Measurements from ENCODE around the gene MAP3K1. TPM values are rescaled to one million over a fixed set of nuclear protein-coding genes. Genes with fewer than 3 reads are reported as not detected.
A peak's percentile ranks its signal among the peaks of the same experiment; 100 is the strongest.
"Not testable (repeated sequence)": the region's sequence is repeated elsewhere in the genome, so short reads cannot be mapped to it uniquely, and the experiment has no call there.

The MAP3K1 gene
- 10 to 100 TPM in 2 of 8 experiments, 1 to 10 TPM in 6; 5.8 to 12.9 (median 8.5) TPM for total RNA-seq

DNA sequence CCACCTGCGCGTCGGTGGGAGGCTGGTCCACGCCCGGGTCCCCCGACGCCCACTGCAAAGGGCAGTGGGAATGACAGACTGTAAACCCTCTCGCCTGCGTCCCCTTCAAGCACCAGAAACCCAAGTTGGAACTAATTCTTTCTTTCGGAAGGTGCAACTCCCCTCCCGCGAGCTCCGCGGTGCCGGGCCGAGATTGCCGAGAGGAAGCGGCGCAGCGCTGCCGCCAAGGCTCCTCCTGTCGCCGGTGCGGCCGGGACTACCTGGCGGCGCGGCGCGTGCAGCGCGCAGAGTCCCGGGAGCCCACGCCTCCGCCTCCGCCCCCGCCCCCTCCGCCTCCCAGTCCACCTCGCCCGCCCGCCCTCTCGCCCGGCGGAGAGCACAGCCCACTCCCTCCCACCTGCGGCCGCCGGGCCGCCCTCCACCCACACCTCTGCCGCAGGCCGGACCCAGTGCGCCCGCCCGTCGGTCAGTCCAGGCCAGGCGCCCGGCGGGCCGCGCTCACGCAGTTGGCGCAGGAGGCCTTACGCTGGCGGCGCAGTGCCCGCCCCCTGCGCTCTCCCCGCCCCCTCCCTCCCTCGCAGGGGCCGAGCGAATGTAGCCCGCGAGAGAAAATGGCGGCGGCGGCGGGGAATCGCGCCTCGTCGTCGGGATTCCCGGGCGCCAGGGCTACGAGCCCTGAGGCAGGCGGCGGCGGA is at the start of gene MAP3K1:
Gene MAP3K1, plus strand, starts transcription at position 587 of the 695 bp plus-strand sequence. Its CDS starts 25 bp downstream, at position 612.
- Histone ChIP-seq H3K4me1 (replicated peaks in 1 of 2) (peaks cover 3 to 5% of the 10 kb centered on the region in 2 donors), H3K4me3 (peak within 1 kb of the TSS; percentile 91 to 98 (median 98)), H3K27ac (peak within 1 kb of the TSS; percentile 82 to 92)
- 0% methylated on average over 2 to 8 of the region's 87 CpGs; no CpG with 5 or more reads in 8 of the 10 experiments for WGBS, 10 experiments
- peak; percentile 70 to 91 (median 86) for ATAC-seq (replicated peaks in 6 of 8)
- in situ Hi-C loops (cut with MboI; ENCODE audit: low pct_unique_long_range_greater_than_20kb in 2 of 9, low sequenced_read_pairs in 9 of 9, unreplicated experiment in 9 of 9) = no loop called here

DNA sequence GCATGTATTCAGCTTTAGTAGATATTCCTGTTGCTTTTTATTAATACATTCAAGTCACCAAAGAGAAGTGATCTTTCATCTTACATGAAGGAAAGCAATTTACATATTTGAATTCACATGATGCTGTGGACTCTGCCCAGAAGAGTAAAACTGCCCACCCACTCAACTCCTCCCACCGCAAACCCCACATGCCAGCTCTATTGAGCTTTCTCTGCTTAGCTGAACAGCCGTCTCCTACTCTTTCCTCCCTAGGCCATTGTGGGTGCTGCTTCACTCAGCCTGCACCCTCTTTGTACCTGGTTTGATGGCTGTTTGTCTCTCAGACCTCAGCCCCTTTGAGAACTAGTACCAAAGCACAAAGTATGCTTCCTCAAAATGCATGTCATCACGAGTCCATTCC is 48.4 kb upstream of the MAP3K1 start:
- Histone ChIP-seq H3K4me3 (no peak overlapping the region), H3K4me1 (replicated peaks in 1 of 2) (no peaks in the 10 kb centered on the region), H3K27ac (no peak overlapping the region)
- 39 to 100% (median 86%) methylated on average over 1 to 2 of the region's 3 CpGs; no CpG with 5 or more reads in 3 of the 10 experiments for WGBS, 10 experiments
- ATAC-seq (replicated peaks in 6 of 8) = no peak
- in situ Hi-C loops (cut with MboI; ENCODE audit: low pct_unique_long_range_greater_than_20kb in 2 of 9, low sequenced_read_pairs in 9 of 9, unreplicated experiment in 9 of 9) = no loop called here

DNA sequence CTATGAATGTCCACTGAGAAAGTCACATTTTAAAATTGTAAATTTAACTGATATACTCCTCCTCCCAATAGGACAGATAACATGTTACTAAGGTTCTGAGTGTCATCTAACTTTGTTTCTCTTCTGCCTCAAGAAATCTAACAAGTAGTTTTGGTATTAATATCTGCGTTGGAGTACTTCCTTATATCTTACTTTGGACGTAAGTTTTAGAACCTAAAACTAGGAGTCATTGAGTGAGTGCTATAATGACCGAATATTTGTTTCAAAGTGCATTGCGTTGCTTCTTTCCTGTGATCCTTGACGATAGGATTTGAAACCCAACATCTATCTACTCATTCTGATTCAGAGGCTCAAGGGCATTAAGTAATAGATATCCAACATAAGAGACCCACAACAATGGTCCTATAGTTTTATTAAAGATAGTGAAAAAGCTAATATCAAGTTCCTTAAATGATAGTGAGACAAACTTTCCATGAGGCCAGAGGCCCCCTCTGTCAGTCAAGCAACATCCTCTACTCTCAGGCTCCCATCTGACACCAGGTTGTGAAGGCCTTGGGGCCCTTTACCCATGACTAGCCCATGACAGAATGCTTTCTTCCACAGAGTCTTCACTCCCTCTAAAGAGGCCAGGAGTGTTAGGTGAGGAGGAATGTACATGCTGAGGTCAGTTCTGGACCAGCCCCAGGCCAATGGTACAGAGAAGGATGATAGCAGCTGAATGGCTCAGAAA is 45.3 kb upstream of the MAP3K1 start:
- in situ Hi-C loops (cut with MboI; ENCODE audit: low pct_unique_long_range_greater_than_20kb in 2 of 9, low sequenced_read_pairs in 9 of 9, unreplicated experiment in 9 of 9) = no loop called here
- Histone ChIP-seq H3K4me3 (no peak overlapping the region), H3K4me1 (replicated peaks in 1 of 2) (no peaks in the 10 kb centered on the region), H3K27ac (no peak overlapping the region)
- ATAC-seq (replicated peaks in 6 of 8) = no peak
- WGBS, 10 experiments = 55 to 100% (median 88%) methylated on average over 1 to 5 of the region's 5 CpGs; no CpG with 5 or more reads in 1 of the 10 experiments

DNA sequence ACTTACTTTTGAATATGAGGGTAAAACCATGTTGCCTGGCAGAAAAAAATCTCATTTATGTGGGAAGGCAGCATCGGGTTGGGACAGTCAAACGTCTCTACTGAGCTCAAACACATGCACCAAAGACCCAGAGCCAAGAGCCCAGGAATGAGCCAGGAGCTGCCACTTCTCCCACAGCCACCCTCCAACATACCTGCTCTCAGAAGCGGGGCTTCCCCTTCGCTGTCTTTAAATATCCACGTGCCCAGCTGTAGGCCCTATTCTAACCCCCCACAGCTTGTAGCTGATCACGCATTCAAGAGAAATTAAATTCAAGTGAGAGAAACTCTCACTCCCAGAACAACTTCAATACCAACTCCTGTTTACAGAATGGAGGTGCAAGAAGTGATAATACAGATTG is 42.6 kb upstream of the MAP3K1 start:
- no peaks in the 10 kb centered on the region for H3K4me1 ChIP-seq (replicated peaks in 1 of 2)
- no peak overlapping the region for H3K4me3 ChIP-seq

DNA sequence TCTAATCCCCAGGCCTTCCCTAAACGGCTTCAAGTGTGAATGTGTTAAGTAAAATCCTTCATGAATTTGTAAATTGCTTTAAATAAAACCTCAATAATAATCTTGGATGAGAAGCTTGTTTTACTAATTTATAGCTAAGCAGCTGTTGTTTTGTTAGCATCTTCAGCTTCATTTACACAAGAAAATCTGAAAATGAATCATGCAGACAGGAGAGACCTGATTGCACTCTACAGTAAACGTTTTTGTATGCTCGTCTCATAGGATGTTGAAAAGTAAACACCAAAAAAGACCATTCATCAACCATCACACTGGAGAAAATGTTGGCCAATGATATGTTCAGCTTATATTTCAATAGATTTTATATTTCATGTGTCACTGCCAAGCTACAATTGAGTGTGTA is 40.4 kb upstream of the MAP3K1 start:
- 6 to 75% (median 46%) methylated on average over 1 to 3 of the region's 3 CpGs for WGBS, 10 experiments
- ATAC-seq (replicated peaks in 6 of 8) = peak in 1 of 8 experiments; percentile 60
- H3K4me3 ChIP-seq = no peak overlapping the region
- H3K27ac ChIP-seq = no peak overlapping the region
- no peaks in the 10 kb centered on the region for H3K4me1 ChIP-seq (replicated peaks in 1 of 2)
- in situ Hi-C loops (cut with MboI; ENCODE audit: low pct_unique_long_range_greater_than_20kb in 2 of 9, low sequenced_read_pairs in 9 of 9, unreplicated experiment in 9 of 9) = no loop called here

More for the DNA sequence above, 42.6 kb upstream of the MAP3K1 start:
- WGBS, 10 experiments = 10 to 95% (median 93%) methylated on average over 2 to 6 of the region's 6 CpGs; no CpG with 5 or more reads in 3 of the 10 experiments
- H3K27ac ChIP-seq = no peak overlapping the region
- in situ Hi-C loops (cut with MboI; ENCODE audit: low pct_unique_long_range_greater_than_20kb in 2 of 9, low sequenced_read_pairs in 9 of 9, unreplicated experiment in 9 of 9) = no loop called here
- no peak for ATAC-seq (replicated peaks in 6 of 8)

DNA sequence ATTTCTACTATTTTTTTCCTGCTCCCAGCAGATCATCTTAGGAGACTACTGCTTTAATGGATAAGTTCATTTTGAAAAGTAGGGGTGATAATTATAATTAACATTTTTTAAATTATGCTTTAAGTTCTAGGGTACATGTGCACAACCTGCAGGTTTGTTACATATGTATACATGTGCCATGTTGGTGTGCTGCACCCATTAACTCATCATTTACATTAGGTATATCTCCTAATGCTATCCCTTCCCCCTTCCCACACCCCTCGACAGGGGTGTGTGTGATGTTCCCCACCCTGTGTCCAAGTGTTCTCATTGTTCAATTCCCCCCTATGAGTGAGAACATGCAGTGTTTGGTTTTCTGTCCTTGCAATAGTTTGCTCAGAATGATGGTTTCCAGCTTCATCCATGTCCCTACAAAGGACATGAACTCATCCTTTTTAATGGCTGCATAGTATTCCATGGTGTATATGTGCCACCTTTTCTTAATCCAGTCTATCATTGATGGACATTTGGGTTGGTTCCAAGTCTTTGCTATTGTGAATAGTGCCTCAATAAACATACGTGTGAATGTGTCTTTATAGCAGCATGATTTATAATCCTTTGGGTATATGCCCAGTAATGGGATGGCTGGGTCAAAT is 39.0 kb upstream of the MAP3K1 start:
- H3K4me3 ChIP-seq; ATAC-seq (replicated peaks in 6 of 8); H3K27ac ChIP-seq; in situ Hi-C loops (cut with MboI; ENCODE audit: low pct_unique_long_range_greater_than_20kb in 2 of 9, low sequenced_read_pairs in 9 of 9, unreplicated experiment in 9 of 9); H3K4me1 ChIP-seq (replicated peaks in 1 of 2): not testable (repeated sequence)
- 17 to 100% (median 100%) methylated on average over 1 to 2 of the region's 2 CpGs; no CpG with 5 or more reads in 6 of the 10 experiments for WGBS, 10 experiments

DNA sequence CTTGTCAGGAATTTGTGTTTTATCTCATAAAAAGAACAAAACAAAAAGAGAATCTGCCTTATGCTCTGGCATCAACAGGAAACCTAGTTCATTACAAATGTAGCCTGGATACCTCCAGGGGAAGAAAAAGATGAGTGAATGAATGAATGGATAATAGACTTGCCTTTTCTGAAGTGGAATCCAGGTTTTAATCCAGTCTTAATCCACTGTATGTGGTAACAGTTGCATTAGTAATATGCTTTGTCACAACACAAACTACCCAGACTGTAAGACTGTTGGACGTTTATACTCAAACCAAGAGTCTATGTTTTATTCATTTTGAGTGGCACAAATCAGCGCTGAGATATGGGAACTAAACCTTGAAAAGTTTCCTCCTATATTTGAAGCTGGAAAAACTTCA is 32.1 kb upstream of the MAP3K1 start:
- no peak for ATAC-seq (replicated peaks in 6 of 8)
- in situ Hi-C loops (cut with MboI; ENCODE audit: low pct_unique_long_range_greater_than_20kb in 2 of 9, low sequenced_read_pairs in 9 of 9, unreplicated experiment in 9 of 9) = no loop called here
- Histone ChIP-seq H3K27ac (no peak overlapping the region), H3K4me1 (replicated peaks in 1 of 2) (no peaks in the 10 kb centered on the region), H3K4me3 (no peak overlapping the region)
- 64 to 100% (median 90%) methylated on average over 1 to 2 of the region's 2 CpGs; no CpG with 5 or more reads in 3 of the 10 experiments for WGBS, 10 experiments

DNA sequence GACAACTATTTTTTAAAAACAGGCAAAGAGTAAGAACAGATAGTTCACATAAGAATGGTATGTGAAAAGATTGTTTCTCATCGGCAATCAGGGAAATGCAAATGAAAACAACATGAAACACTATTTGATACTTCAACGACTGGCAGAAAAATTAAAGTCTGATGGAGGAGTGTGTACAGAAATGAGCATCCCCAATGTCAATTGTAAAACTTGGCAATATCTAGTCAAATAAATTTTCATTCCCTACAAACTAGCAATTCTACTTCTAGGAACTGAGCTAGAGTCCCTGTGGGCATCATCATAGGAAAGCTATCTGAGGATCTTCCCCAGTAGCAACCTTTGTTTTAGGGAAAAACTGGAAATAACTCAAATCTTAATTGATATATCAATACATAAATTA is 29.0 kb upstream of the MAP3K1 start:
- H3K27ac ChIP-seq = no peak overlapping the region

DNA sequence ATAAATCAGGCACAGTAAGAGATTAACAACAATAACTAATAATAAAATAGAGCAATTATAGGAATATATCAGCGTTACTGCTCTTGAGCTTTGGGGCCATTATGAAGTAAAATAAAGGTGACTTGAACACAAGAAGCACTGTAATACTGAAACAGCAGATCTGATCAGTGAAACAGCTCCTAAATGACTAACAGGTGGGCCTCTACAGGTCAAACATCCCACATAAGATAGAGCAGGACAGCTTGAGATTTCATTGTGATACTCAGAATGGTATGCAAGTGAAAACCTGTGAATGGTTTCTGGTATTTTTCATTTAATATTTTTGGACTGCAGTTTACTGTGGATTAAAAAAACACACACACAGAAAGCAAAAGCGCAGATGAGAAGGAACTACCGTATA is 24.0 kb upstream of the MAP3K1 start:
- Histone ChIP-seq H3K27ac (no peak overlapping the region), H3K4me1 (replicated peaks in 1 of 2) (no peaks in the 10 kb centered on the region), H3K4me3 (no peak overlapping the region)
- WGBS, 10 experiments = 0 to 100% (median 81%) methylated on average over 1 to 3 of the region's 3 CpGs
- in situ Hi-C loops (cut with MboI; ENCODE audit: low pct_unique_long_range_greater_than_20kb in 2 of 9, low sequenced_read_pairs in 9 of 9, unreplicated experiment in 9 of 9) = no loop called here
- no peak for ATAC-seq (replicated peaks in 6 of 8)

More for the DNA sequence above, 29.0 kb upstream of the MAP3K1 start:
- ATAC-seq (replicated peaks in 6 of 8) = no peak
- WGBS, 10 experiments = 0 to 100% (median 86%) methylated on average over 1 to 2 of the region's 2 CpGs; no CpG with 5 or more reads in 1 of the 10 experiments
- in situ Hi-C loops (cut with MboI; ENCODE audit: low pct_unique_long_range_greater_than_20kb in 2 of 9, low sequenced_read_pairs in 9 of 9, unreplicated experiment in 9 of 9) = no loop called here
- Histone ChIP-seq H3K4me3 (no peak overlapping the region), H3K4me1 (replicated peaks in 1 of 2) (no peaks in the 10 kb centered on the region)

DNA sequence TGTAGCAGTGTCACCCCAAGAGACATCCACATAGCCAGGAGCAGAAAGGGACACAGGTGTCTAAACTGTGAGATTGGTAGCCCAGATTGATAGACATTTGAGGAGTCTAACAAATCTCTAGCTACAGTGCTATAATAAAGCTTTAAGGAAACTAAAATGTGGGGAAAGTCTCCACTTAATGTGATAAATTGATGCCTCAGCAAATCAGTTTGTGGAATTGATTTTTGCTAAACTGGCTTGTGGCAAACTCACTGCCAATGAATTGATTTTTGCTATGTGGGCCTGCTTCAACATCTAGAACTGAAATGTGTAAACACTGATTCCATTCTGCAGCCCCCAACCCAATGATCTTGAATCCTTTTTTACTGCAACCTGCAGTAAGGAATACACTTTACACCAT is 16.8 kb upstream of the MAP3K1 start:
- Histone ChIP-seq H3K27ac (no peak overlapping the region), H3K4me3 (no peak overlapping the region), H3K4me1 (replicated peaks in 1 of 2) (peaks cover 0 to 5% of the 10 kb centered on the region in 2 donors)
- no peak for ATAC-seq (replicated peaks in 6 of 8)
- in situ Hi-C loops (cut with MboI; ENCODE audit: low pct_unique_long_range_greater_than_20kb in 2 of 9, low sequenced_read_pairs in 9 of 9, unreplicated experiment in 9 of 9) = no loop called here

DNA sequence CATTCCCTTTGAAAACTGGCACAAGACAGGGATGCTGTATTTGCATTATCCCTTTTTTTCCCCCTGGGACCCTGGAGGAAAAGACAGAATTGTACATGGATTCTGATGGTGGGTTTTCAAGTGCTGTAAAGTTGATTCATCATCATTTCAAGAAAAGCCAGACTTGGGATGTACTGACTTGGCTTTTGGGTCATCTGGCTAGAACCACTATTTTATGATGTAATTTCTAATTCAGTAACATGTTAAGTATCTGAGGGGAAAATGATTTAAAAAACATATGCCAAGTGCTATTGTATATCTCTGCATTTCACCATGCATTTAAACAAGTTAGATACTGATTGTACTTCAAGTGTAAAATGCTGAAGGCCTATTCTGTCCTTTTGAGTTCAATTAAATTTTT is 15.2 kb upstream of the MAP3K1 start:
- ATAC-seq (replicated peaks in 6 of 8) = no peak
- in situ Hi-C loops (cut with MboI; ENCODE audit: low pct_unique_long_range_greater_than_20kb in 2 of 9, low sequenced_read_pairs in 9 of 9, unreplicated experiment in 9 of 9) = no loop called here
- Histone ChIP-seq H3K4me1 (replicated peaks in 1 of 2) (peaks cover 0 to 5% of the 10 kb centered on the region in 2 donors), H3K4me3 (no peak overlapping the region), H3K27ac (no peak overlapping the region)

DNA sequence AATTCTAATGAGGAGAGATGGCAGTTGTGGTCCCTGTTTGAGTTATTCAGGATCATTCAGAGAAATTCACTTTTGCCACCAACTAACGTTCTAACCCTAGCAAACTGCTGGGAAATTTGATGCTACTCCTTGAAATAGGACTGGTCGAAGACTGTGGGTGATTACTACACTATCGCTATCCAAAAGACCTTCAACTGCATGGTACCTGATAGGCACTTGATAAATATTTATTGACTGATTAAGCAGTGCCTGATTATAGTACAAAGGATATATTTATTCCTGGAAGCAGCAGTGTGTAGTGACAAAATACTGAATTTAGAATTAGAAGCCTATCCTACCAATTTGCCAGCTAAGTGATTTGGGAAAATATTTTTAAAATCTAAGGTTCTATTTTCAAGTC is 14.1 kb upstream of the MAP3K1 start:
- Histone ChIP-seq H3K4me1 (replicated peaks in 1 of 2) (peaks cover 0 to 5% of the 10 kb centered on the region in 2 donors), H3K4me3 (no peak overlapping the region), H3K27ac (no peak overlapping the region)
- in situ Hi-C loops (cut with MboI; ENCODE audit: low pct_unique_long_range_greater_than_20kb in 2 of 9, low sequenced_read_pairs in 9 of 9, unreplicated experiment in 9 of 9) = no loop called here
- ATAC-seq (replicated peaks in 6 of 8) = no peak
- 51 to 100% (median 81%) methylated on average over 1 to 3 of the region's 3 CpGs for WGBS, 10 experiments

DNA sequence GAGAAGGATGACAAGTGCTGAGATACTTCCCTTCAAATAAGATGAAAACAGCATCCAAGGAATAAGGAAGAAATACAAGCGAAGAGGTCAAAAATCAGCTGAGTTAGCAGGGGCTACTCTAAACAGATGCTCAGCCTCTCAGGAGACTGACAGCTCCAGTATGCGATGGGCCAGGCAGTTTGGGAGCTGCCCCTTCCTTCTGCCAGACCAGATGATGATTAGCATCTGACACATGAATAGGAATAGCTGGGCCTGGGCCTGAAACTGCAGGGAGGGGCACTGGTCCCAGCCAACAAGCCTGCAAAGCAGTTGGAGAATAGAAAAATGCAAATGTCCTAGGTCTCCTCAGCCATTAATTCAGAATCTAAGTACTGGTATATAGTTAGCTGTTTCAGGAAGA is 13.1 kb upstream of the MAP3K1 start:
- in situ Hi-C loops (cut with MboI; ENCODE audit: low pct_unique_long_range_greater_than_20kb in 2 of 9, low sequenced_read_pairs in 9 of 9, unreplicated experiment in 9 of 9) = no loop called here

More for the DNA sequence above, 13.1 kb upstream of the MAP3K1 start:
- H3K4me3 ChIP-seq = no peak overlapping the region
- 3 to 100% (median 48%) methylated on average over 1 to 2 of the region's 2 CpGs; no CpG with 5 or more reads in 4 of the 10 experiments for WGBS, 10 experiments
- peaks cover 0 to 5% of the 10 kb centered on the region in 2 donors for H3K4me1 ChIP-seq (replicated peaks in 1 of 2)
- ATAC-seq (replicated peaks in 6 of 8) = peak in 6 of 8 experiments; percentile 30 to 100 (median 68)
- H3K27ac ChIP-seq = no peak overlapping the region
